Glutamatergic neuron (in vitro differentiated cells): ENCODE measurements around the gene RUFY1. TPM values are rescaled to one million over a fixed set of nuclear protein-coding genes. Genes with fewer than 3 reads are reported as not detected.
"Not testable (repeated sequence)": the region's sequence is repeated elsewhere in the genome, so short reads cannot be mapped to it uniquely, and the experiment has no call there.

Experiments used
- DNase-seq: peaks from one replicate; pipeline ENCODE4 v3.0.0; 2022
- H3K27ac Mint-ChIP-seq: one replicate; pipeline ENCODE4 v1.8.0; 2020; ENCODE audit warnings: mild to moderate bottlenecking, mixed read lengths, inconsistent platforms; ENCODE audit not compliant: unreplicated experiment
- H3K27me3 Mint-ChIP-seq: one replicate; pipeline ENCODE4 v1.8.0; 2020; ENCODE audit warnings: mild to moderate bottlenecking, moderate library complexity, mixed read lengths, inconsistent platforms; ENCODE audit not compliant: unreplicated experiment
- H3K36me3 Mint-ChIP-seq: one replicate; pipeline ENCODE4 v1.8.0; 2020; ENCODE audit warnings: mild to moderate bottlenecking, mixed read lengths, inconsistent platforms; ENCODE audit not compliant: unreplicated experiment
- H3K4me1 Mint-ChIP-seq: one replicate; pipeline ENCODE4 v1.8.0; 2020; ENCODE audit warnings: mild to moderate bottlenecking, low read depth, mixed read lengths, inconsistent platforms; ENCODE audit not compliant: unreplicated experiment
- H3K4me3 Mint-ChIP-seq: one replicate; pipeline ENCODE4 v1.8.0; 2020; ENCODE audit warnings: mild to moderate bottlenecking, mixed read lengths, inconsistent platforms; ENCODE audit not compliant: unreplicated experiment
- H3K9me3 Mint-ChIP-seq: one replicate; pipeline ENCODE4 v1.8.0; 2020; ENCODE audit warnings: mild to moderate bottlenecking, moderate library complexity, mixed read lengths, inconsistent platforms; ENCODE audit not compliant: unreplicated experiment
- CTCF ChIP-seq: fragments of 200-600 bp; sonication (generic); IDR thresholded peaks from one replicate; pipeline ENCODE4 v1.5.0; 2021; ENCODE audit not compliant: partially characterized antibody, unreplicated experiment
- total RNA-seq: library from RNA; stranded (reverse); fragmentation: NEBNext Ultra II Directional; extraction: Animal tissue kit (Norgen Biotek cat#: 25700); gene quantifications from one replicate; pipeline ENCODE4 v1.2.1, GENCODE V29; 2021; ENCODE audit not compliant: unreplicated experiment

RUFY1 gene
- total RNA-seq, 1 donor from 2014 or later: 30.4 TPM

- H3K36me3 Mint-ChIP-seq: no peaks in the 10 kb centered on the region
- no peak overlapping the region for H3K27ac Mint-ChIP-seq
- no peak overlapping the region for H3K4me3 Mint-ChIP-seq
- H3K27me3 Mint-ChIP-seq: no peaks in the 10 kb centered on the region
- no peak for TF ChIP-seq CTCF
- H3K9me3 Mint-ChIP-seq: no peaks in the 10 kb centered on the region
- no peaks in the 10 kb centered on the region for H3K4me1 Mint-ChIP-seq
- no peak for DNase-seq
These were observed 44.6 kb upstream of the RUFY1 start for GRCh38 chr5:179505636-179506261.

- Mint-ChIP-seq H3K9me3 (no peaks in the 10 kb centered on the region), H3K36me3 (no peaks in the 10 kb centered on the region), H3K4me1 (no peaks in the 10 kb centered on the region), H3K4me3 (no peak overlapping the region), H3K27me3 (peaks cover 3% of the 10 kb centered on the region), H3K27ac (no peak overlapping the region)
- DNase-seq: no peak
- no peak for TF ChIP-seq CTCF
These were observed 41.1 kb upstream of the RUFY1 start for GRCh38 chr5:179509239-179509638.

GRCh38 chr5:179509845-179510244 lies 40.5 kb upstream of the RUFY1 start:
- TF ChIP-seq CTCF: no peak
- H3K36me3 Mint-ChIP-seq: no peaks in the 10 kb centered on the region
- H3K9me3 Mint-ChIP-seq: no peaks in the 10 kb centered on the region
- H3K27ac Mint-ChIP-seq: no peak overlapping the region
- peaks cover 1% of the 10 kb centered on the region for H3K4me1 Mint-ChIP-seq
- no peak for DNase-seq
- H3K4me3 Mint-ChIP-seq: no peak overlapping the region
- peaks cover 3% of the 10 kb centered on the region for H3K27me3 Mint-ChIP-seq

GRCh38 chr5:179512452-179513000 lies 37.8 kb upstream of the RUFY1 start:
- Mint-ChIP-seq H3K27ac (no peak overlapping the region), H3K36me3 (no peaks in the 10 kb centered on the region), H3K9me3 (peaks cover 3% of the 10 kb centered on the region), H3K4me1 (peaks cover 2% of the 10 kb centered on the region), H3K27me3 (peaks cover 6% of the 10 kb centered on the region), H3K4me3 (no peak overlapping the region)
- no peak for DNase-seq
- no peak for TF ChIP-seq CTCF

GRCh38 chr5:179515501-179515900 lies 34.9 kb upstream of the RUFY1 start:
- not testable (repeated sequence) for H3K36me3 Mint-ChIP-seq, H3K4me3 Mint-ChIP-seq, H3K27ac Mint-ChIP-seq, H3K9me3 Mint-ChIP-seq, DNase-seq, H3K4me1 Mint-ChIP-seq, H3K27me3 Mint-ChIP-seq
